ENCODE measurements around the gene TMEM43.

DNA sequence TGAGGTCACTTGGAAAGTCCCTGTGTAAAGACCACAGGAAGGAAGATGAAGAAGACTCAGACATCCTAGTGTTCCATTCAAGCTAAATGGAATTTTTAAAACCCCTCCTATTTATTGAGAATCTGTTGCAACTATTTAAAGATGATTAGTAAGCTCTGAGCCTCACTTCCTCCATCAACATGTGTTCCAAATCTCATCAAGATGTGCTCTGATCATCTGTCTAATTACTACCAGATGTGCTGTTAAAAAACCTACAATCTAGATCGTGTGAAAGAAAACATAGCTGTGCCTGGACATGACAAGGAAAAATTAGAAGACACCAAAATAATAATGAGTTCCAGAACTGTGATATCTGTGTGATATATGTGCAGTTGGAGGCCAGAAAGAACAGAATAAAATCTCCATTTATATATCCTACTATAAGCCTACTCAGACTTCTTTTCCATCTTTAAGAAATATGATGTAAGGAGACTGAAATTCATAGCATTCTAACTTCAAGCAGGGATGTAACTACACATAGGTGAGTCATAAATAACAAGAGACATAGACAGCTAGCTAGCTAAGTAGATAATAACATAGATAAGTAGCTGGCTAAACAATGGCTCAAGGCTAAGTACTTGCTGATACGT, 45.8 kb downstream of the TMEM43 start:
- TF ChIP-seq POLR2A (IDR thresholded peaks at IDR 0.05; ENCODE audit: extremely low read depth, insufficient read length): no peak
- TF ChIP-seq CTCF (IDR thresholded peaks at IDR 0.05; ENCODE audit: low read depth, low read length): no peak
- TF ChIP-seq, protein P1, sequence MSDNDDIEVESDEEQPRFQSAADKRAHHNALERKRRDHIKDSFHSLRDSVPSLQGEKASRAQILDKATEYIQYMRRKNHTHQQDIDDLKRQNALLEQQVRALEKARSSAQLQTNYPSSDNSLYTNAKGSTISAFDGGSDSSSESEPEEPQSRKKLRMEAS (IDR thresholded peaks at IDR 0.05; ENCODE audit: low read depth, low read length): no peak

Data from NB4 (cell line).